GM12801 (cell line): ENCODE results near the gene TMIGD1.

Source experiments
- TF ChIP-seq, protein P1 (sequence below): IDR thresholded peaks from one replicate; pipeline ENCODE4 v1.5.1; 2011; ENCODE audit warnings: control low read depth; ENCODE audit not compliant: insufficient read length; ENCODE audit errors: extremely low read depth

Gene TMIGD1

DNA sequence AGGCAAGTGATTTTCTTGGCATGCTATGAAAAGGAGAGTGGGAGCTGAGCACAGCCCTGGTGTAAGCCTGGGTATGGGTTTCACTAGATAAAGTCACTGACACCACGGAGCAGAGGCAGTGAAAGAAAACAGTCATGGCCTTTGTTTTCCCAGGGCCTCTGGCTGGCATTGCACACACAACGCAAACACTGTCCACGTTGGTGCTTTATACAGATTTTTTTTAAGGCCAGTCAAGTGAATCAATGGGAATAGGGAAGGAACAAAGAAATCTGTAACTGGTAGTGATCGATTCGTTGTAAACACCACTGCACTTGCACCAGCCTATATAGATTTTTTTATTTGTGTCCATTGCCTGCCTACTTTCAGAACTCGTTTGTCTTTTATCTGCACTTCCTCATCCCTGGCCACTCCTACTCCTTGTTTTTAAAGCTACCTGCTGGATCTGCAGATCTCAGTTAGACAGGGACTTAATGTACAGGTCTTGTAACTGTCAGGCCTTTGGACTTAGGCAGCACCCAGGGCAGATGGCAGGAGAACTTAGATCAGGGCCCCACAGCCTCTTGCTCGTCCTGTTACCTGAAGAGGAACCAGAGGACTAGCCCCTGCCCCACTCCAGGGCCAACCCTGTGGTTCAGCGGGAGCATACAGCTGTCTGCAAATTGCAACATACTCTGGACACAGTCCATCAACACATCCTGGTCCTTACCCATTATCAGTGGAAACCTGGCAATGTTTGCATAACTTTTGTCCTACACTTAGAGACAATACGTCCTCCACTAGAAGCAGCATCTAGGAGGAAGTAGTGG, 10.6 kb upstream of the TMIGD1 start:
- TF ChIP-seq, protein P1, sequence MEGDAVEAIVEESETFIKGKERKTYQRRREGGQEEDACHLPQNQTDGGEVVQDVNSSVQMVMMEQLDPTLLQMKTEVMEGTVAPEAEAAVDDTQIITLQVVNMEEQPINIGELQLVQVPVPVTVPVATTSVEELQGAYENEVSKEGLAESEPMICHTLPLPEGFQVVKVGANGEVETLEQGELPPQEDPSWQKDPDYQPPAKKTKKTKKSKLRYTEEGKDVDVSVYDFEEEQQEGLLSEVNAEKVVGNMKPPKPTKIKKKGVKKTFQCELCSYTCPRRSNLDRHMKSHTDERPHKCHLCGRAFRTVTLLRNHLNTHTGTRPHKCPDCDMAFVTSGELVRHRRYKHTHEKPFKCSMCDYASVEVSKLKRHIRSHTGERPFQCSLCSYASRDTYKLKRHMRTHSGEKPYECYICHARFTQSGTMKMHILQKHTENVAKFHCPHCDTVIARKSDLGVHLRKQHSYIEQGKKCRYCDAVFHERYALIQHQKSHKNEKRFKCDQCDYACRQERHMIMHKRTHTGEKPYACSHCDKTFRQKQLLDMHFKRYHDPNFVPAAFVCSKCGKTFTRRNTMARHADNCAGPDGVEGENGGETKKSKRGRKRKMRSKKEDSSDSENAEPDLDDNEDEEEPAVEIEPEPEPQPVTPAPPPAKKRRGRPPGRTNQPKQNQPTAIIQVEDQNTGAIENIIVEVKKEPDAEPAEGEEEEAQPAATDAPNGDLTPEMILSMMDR, result no peak

DNA sequence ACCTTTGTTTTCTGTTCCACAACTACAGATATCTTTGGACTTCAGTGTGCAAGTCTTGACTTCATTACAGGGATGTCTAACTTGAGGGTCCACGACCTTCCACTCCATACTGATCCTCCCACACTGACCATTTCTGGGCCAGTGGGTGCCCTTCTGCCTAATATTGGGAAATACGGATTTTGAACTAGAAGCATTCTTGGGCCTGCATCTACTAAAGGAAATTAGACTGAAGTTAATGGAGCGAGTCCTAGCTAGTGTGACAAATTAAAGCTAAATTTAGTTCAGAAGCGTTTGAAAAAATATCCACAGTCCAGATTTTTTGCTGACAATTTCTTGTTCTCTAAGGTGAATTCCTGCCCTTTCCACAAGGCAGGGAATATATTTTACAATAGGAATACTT, 9.9 kb upstream of the TMIGD1 start:
- TF ChIP-seq, protein P1, result no peak

DNA sequence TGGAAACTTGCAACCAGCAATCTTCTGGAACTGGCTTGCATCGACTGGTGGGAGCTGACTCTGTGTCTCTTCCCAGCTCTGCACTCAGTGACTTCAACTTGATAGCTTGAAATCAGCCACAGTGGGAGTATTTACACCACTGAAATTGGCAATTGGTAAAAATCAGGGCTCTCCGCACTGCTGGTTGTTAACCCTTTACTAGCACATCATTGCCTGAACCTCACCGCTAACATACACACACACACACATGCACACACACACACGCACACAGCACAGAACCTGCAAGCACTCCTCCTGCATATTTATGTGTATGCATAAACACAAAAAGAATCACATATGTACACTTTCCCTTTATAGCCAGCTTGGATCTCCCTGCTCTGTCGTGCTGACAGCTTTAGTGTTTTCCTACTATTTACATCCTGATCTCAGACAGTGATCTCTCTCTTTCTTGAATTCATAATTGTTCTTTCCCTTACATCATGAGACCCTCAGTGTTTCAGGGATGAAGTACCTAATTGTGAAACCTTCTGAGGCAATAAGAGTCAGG, 7.9 kb upstream of the TMIGD1 start:
- TF ChIP-seq, protein P1, result no peak

DNA sequence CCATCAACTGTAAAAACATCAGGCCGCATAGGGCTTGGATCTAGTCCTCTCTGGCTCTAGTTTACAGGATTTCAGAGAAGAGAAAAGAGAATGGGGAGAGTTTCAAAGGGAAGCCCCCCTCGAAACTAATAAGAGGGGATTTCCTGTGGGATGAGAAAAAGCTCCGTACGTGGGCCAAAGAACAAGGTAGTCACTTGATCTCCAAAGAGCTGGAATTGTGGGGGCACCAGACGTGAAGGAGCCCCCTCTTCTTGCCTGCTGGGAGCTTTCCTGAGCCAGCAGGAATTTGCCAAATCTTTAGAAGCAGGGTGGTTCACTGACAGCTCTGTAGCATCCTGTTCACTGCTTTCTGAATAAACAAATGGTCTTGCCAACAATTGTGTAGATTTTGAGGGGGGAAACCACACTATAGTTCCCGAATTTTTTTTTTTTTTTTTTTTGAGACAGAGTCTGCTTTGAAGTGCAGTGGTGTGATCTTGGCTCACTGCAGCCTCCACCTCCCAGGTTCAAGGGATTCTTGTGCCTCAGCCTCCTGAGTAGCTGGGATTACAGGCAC, 7.0 kb upstream of the TMIGD1 start:
- TF ChIP-seq, protein P1, result no peak

DNA sequence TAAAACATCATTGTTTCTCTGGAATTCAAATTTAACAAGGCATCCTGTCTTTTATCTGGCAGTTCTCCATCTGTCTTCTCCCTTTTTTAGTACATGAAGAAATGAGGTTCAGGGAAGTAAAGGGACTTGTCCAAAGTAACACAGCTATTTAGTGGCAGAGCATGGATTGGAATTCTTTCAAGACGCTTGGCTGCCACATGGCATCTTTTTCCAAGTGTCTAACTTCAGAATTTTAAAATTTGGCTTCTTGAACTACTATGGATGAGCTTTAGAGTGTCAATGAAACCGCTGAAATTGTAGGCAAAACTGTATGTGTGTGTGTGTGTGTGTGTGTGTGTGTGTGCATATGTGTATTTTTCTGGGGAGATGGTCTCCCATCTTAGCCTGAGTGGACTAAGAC, 5.2 kb upstream of the TMIGD1 start:
- TF ChIP-seq, protein P1, result no peak

DNA sequence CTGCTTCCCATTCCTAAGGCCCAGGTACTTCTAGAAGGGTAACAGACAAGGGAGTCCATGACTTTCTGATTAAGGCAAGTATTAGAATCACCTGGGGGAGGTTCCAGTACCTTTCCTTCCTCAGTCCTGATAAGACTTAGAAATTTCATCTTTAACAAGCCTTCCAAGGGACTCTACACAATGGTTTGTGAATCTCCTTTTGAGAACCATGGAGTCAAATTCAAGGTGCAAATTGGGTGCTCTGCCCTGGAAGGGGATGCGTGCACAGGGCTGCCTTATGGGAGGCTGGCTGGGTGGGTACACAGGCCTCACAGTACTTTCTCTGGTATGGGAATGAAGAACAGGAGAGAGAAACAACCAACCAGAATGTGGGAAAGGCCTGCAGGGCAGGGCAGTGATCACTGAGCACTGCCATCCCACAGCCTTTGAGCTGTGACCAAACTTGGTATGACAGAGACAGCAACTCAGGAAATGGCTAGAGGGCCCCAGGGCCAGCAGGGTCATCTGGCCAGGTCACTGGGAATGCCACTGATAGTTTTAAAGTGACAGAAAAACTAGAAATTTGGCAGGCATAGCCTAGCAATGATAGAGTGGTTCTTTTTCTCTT, 3.6 kb upstream of the TMIGD1 start:
- TF ChIP-seq, protein P1, result no peak

DNA sequence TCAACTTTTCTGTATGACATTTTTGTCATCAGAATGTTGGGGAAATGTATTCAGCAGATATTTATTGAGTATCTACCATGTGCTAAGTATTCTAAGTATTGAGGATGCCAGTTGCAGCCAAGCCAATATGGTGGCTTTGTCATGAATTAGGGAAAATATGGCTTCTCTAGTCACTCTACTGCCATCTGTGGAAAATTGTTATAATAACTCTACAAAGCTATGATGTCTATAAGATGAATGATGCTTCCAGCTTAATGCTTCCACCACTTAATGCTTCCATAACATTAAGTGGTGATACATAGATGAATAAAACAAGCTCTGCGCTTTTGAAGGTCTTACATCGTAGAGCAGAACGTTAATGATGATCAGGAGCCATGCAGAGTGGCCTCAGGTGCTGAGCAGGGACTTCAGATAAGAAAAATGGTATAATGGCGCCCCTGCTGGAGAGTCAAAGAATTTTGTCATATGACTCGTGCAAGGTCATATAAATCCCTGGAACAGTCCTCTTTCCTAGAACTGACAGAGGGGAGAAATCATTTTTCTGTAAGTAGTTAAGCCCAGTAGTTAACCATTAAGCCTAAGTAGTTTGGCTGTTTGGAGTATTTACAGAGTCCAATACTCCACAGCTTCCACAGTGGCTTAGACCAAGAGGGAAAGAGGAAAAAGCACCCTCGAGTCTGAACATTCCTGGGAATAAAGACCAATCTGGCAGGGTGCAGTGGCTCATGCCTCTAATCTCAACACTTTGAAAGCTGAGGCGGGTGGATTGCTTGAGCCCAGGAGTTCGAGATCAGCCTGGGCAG, 2.7 kb upstream of the TMIGD1 start:
- TF ChIP-seq, protein P1, result peak; percentile 34
